GM12872 (cell line): ENCODE measurements around the gene CBL.

Experiments
- TF ChIP-seq, protein P1 (sequence below): IDR thresholded peaks from 3 replicates; pipeline ENCODE4 v1.5.1; 2011; ENCODE audit warnings: low read depth, mild to moderate bottlenecking, low read length, moderate library complexity; ENCODE audit not compliant: insufficient read depth

The CBL gene

DNA sequence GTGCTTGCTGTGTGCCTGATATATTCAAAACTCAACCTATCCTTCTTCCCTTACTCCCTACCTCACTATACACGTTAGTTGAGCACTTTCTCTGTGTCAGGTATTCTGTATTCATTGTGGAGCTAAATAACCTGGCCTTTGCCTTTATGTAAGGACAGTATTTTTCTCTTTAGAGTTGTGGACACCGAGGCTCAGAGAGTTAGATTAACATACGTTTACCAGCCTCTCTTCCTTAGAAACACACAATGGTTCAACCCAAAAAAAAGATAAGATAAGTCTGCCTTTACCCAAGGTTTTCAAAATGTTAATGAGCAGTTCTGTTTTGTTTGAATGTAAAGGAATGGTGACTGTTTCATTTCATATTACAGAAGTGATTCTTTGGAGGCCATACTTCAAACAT lies 45.0 kb downstream of the CBL start:
- TF ChIP-seq, protein P1, sequence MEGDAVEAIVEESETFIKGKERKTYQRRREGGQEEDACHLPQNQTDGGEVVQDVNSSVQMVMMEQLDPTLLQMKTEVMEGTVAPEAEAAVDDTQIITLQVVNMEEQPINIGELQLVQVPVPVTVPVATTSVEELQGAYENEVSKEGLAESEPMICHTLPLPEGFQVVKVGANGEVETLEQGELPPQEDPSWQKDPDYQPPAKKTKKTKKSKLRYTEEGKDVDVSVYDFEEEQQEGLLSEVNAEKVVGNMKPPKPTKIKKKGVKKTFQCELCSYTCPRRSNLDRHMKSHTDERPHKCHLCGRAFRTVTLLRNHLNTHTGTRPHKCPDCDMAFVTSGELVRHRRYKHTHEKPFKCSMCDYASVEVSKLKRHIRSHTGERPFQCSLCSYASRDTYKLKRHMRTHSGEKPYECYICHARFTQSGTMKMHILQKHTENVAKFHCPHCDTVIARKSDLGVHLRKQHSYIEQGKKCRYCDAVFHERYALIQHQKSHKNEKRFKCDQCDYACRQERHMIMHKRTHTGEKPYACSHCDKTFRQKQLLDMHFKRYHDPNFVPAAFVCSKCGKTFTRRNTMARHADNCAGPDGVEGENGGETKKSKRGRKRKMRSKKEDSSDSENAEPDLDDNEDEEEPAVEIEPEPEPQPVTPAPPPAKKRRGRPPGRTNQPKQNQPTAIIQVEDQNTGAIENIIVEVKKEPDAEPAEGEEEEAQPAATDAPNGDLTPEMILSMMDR = no peak

DNA sequence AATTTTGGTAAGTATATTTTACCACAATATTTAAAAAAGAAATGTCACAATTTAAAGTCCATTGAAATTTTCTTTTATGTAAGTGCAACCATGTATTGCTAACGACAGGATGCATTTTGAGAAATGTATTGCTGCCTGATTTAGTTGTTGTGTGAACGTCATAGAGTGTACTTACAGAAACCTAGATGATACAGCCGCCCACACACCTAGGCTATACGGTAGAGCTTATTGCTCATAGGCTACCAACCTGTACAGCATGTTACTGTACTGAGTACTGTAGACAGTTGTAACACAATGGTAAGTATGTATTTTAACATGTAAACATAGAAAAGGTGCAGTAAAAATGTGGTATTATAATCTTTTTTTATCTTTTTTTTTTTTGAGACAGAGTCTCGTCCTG lies 48.1 kb downstream of the CBL start:
- TF ChIP-seq, protein P1 = no peak

DNA sequence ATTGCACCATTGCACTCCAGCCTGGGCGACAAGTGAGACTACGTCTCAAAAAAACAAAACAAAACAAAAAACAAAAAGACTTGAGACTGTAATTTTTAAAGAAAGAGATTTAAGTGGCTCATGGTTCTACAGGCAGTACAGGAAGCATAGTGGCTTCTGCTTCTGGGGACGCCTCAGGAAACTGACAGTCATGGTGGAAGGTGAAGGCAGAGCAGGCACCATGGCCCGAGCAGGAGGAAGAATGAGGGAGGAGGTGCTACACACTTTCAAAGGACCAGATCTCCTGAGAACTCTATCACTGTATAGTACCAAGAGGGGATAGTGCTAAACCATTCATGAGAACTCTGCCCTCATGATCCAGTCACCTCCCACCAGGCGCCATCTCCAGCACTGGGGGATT lies 52.0 kb downstream of the CBL start:
- TF ChIP-seq, protein P1 = no peak

DNA sequence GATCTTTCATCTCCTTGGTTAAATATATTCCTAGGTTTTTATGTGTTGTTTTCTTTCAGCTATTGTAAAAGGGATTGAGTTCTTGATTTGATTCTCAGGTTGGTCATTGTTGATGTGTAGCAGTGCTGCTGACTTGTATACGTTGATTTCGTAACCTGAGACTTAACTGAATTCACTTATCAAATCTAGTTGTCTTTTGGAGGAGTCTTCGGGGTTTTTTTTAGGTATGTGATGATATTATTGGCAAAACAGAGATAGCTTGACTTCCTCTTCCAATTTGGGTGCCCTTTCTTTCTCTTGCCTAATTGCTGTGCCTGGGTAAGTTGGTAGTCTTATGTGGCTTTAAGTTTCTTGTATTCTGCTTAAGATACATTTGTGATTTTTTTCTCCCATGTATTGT lies 52.8 kb downstream of the CBL start:
- TF ChIP-seq, protein P1 = no peak

DNA sequence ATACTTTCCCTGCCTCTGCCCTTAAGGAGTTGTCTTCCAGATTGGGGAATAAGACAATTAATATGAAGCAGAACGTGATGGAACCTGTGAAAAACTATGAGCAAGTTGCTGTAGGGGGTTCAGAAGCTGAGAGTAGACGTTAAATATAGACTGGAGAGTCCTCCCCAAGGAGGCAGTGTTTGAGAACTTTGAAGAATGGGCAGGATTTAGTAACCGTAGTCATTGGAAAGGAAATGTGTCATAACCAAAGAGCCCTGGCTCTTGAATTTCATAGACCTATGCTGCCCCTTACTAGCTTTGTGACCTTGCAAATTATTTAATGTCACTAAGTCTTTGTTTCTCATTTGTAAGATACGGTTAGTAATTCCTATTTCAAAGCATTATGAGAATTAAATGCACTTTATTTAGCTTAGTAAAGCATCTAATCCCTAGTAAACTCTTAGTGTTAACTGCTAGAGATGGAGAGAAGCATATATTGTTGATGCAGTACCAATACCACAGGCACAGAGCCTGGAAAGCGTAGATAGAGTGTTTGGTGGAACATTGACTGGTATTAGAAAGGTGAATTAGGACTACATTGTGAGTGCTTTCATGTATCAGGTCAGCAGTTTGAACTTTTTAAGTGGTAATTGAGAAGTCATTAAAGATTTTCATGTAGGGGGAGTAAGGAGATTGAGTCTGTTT lies 56.7 kb downstream of the CBL start:
- TF ChIP-seq, protein P1 = no peak

DNA sequence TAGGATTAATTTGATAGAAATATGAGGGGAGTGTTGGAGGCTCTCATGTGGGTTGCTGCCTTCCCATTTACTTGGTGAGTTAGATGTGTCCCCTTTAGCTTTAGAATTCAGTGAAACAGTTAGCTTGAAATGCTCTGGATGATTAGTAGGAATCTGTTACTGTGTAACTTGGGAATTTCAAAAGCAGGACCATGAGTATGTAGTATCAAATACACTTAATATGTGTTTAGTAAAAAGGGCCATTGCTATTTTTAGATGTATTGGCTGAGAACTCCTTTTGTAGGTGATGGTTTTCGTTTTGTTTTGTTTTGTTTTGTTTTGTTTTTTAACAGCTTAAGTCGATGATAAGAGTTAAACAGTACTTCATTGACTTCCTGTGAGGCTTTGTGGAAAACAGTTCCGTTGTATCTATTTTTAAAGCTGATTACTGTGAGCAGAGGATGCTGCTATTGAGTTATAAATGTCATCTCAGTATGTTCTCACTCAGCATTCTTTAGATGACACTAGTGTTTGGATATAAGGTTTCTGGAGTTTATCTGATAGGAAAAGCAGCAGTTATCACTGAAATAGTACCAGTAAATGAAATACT lies 57.3 kb downstream of the CBL start:
- TF ChIP-seq, protein P1 = no peak

DNA sequence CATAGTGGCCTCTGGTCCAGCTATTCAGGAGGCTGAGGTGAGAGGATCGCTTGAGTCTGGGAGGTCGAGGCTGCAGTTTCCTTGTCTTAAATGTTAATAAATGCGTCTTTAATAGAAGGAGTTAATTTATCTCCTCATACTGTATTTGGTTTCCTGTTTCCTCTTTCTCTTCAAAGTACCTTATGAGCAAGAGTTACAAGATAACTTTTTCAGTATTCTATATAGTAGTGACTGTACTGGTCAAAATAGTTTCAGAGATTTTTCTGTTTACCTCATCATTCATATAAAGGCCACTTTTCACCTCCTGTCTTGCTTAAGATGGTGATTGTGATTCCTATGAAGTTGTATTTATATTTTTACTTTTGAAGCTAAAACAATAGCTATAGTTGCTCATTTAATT lies 59.9 kb downstream of the CBL start:
- TF ChIP-seq, protein P1 = no peak
